ENCODE data around the gene ADCY5. TPM values are rescaled to one million over a fixed set of nuclear protein-coding genes. Genes with fewer than 3 reads are reported as not detected.
"Not testable (repeated sequence)": the region's sequence is repeated elsewhere in the genome, so short reads cannot be mapped to it uniquely, and the experiment has no call there.

ADCY5 gene
- polyA plus RNA-seq, 1 experiment, result 0.21 TPM

DNA sequence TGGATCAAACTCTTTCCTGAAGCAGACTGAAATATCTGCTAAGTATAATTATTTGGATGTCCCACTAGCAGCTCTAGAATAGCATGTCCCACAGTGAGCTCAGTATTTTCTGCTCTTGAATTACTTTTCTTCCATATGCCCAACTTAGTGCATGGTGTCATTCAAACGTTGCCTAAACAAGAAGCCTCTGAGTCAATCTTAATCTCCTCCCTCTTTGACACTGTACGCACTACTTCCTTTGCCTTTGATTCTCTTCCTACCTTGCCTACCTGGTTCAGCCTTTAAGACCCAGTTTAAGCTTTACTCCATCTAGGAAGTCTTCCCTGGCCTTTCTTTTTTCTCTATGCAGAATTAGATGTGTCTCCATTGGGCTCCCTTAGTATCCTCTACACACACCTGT, 192.6 kb downstream of the ADCY5 start:
- no peaks in the 10 kb centered on the region for H3K27me3 ChIP-seq (ENCODE audit: control insufficient read depth, insufficient read depth, low read length)
- DNase-seq (ENCODE audit: low read depth), result no peak
- no peaks in the 10 kb centered on the region for H3K36me3 ChIP-seq (ENCODE audit: control insufficient read depth, insufficient read depth, low read length)
- TF ChIP-seq, protein P1, sequence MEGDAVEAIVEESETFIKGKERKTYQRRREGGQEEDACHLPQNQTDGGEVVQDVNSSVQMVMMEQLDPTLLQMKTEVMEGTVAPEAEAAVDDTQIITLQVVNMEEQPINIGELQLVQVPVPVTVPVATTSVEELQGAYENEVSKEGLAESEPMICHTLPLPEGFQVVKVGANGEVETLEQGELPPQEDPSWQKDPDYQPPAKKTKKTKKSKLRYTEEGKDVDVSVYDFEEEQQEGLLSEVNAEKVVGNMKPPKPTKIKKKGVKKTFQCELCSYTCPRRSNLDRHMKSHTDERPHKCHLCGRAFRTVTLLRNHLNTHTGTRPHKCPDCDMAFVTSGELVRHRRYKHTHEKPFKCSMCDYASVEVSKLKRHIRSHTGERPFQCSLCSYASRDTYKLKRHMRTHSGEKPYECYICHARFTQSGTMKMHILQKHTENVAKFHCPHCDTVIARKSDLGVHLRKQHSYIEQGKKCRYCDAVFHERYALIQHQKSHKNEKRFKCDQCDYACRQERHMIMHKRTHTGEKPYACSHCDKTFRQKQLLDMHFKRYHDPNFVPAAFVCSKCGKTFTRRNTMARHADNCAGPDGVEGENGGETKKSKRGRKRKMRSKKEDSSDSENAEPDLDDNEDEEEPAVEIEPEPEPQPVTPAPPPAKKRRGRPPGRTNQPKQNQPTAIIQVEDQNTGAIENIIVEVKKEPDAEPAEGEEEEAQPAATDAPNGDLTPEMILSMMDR (IDR thresholded peaks at IDR 0.05; ENCODE audit: insufficient read depth, low read depth, low read length), result no peak
- POLR2A ChIA-PET, result no interaction called here
- no peak overlapping the region for H3K4me3 ChIP-seq (ENCODE audit: low read depth, low read length)
- CTCF ChIA-PET, result interaction anchor here (1.3 kb wide), 1 partner anchor 313 kb away, joined by 7 read pairs; no protein-coding TSS in a partner anchor

DNA sequence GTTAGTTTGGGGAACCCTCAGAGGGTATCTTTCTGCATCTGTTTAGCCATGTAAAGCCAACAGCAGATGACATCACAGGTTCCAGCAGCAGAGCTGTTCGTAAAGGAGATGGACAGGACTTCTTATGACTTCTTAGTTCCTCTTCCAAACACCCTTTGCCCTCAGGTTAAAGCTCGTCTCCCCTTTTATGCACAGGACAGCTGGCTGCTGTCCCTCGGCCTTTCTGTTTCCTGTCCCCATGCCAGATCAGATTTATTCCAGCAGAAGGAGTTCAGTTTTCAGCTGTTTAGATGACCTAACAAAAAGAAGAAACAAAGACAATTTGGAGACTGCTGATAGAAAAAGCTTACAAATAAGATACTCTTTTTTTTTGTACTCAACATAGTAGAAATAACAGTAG, 202.0 kb downstream of the ADCY5 start:
- Histone ChIP-seq H3K27me3 (ENCODE audit: control insufficient read depth, insufficient read depth, low read length) (no peaks in the 10 kb centered on the region), H3K4me3 (ENCODE audit: low read depth, low read length) (no peak overlapping the region), H3K36me3 (ENCODE audit: control insufficient read depth, insufficient read depth, low read length) (peaks cover 3% of the 10 kb centered on the region; the same call in 1 of the 2 replicates)
- CTCF ChIA-PET, result interaction anchor here (1.2 kb wide), 1 partner anchor 24 kb away, joined by 4 read pairs; no protein-coding TSS in a partner anchor
- POLR2A ChIA-PET, result no interaction called here
- TF ChIP-seq, protein P1 (IDR thresholded peaks at IDR 0.05; ENCODE audit: insufficient read depth, low read depth, low read length), result no peak
- no peak for DNase-seq (ENCODE audit: low read depth)

- TF ChIP-seq, protein P1 (IDR thresholded peaks at IDR 0.05; ENCODE audit: insufficient read depth, low read depth, low read length), result no peak
- ChIA-PET CTCF (no interaction called here), POLR2A (no interaction called here)
- no peak for DNase-seq (ENCODE audit: low read depth)
- H3K4me3 ChIP-seq (ENCODE audit: low read depth, low read length), result no peak overlapping the region
- H3K36me3 ChIP-seq (ENCODE audit: control insufficient read depth, insufficient read depth, low read length), result peaks cover 3% of the 10 kb centered on the region; the same call in 1 of the 2 replicates
- no peaks in the 10 kb centered on the region for H3K27me3 ChIP-seq (ENCODE audit: control insufficient read depth, insufficient read depth, low read length)
Observed at GRCh38 chr3:123244128-123244527, 204.8 kb downstream of the ADCY5 start.

DNA sequence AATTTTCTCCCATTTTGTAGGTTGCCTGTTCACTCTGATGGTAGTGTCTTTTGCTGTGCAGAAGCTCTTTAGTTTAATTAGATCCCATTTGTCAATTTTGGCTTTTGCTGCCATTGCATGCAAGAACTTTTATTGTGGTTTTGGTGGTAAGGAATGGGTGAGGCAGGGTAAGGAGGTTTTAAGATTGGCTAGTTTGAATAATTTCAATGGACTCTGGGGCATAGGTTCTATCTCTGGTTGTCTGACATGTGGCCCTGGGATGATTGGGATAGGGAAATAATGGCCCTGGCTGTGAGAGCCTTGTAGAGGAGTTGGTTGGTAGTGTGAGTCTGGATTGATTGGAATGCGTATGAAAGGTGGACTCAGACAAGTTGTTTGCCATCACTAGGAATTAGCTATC, 209.1 kb downstream of the ADCY5 start:
- TF ChIP-seq, protein P1 (IDR thresholded peaks at IDR 0.05; ENCODE audit: insufficient read depth, low read depth, low read length), result no peak
- POLR2A ChIA-PET, result no interaction called here
- CTCF ChIA-PET, result no interaction called here
- Histone ChIP-seq H3K36me3 (ENCODE audit: control insufficient read depth, insufficient read depth, low read length) (peaks cover 2% of the 10 kb centered on the region; the same call in 1 of the 2 replicates), H3K27me3 (ENCODE audit: control insufficient read depth, insufficient read depth, low read length) (no peaks in the 10 kb centered on the region), H3K4me3 (ENCODE audit: low read depth, low read length) (no peak overlapping the region)
- DNase-seq (ENCODE audit: low read depth), result no peak

GRCh38 chr3:123239186-123239585, 209.7 kb downstream of the ADCY5 start:
- POLR2A ChIA-PET; DNase-seq (ENCODE audit: low read depth); H3K36me3 ChIP-seq (ENCODE audit: control insufficient read depth, insufficient read depth, low read length); CTCF ChIA-PET; H3K4me3 ChIP-seq (ENCODE audit: low read depth, low read length); H3K27me3 ChIP-seq (ENCODE audit: control insufficient read depth, insufficient read depth, low read length): not testable (repeated sequence)

- CTCF ChIA-PET, result no interaction called here
- TF ChIP-seq, protein P1 (IDR thresholded peaks at IDR 0.05; ENCODE audit: insufficient read depth, low read depth, low read length), result no peak
- POLR2A ChIA-PET, result no interaction called here
- Histone ChIP-seq H3K36me3 (ENCODE audit: control insufficient read depth, insufficient read depth, low read length) (no peaks in the 10 kb centered on the region), H3K4me3 (ENCODE audit: low read depth, low read length) (no peak overlapping the region), H3K27me3 (ENCODE audit: control insufficient read depth, insufficient read depth, low read length) (no peaks in the 10 kb centered on the region)
- no peak for DNase-seq (ENCODE audit: low read depth)
Observed at GRCh38 chr3:123236902-123237301, 212.0 kb downstream of the ADCY5 start.
